ENCODE results near the gene NPTX2. TPM values are rescaled to one million over a fixed set of nuclear protein-coding genes. Genes with fewer than 3 reads are reported as not detected.
"Not testable (repeated sequence)": the region's sequence is repeated elsewhere in the genome, so short reads cannot be mapped to it uniquely, and the experiment has no call there.

The NPTX2 gene
- total RNA-seq (7.3 TPM), polyA plus RNA-seq (ENCODE audit: insufficient read depth in 1 of 8, insufficient read length in 8 of 8, low replicate concordance in 1 of 8) (10 to 100 TPM in 4 of 8 donors, 1 to 10 TPM in 4; 7.3 to 18.7 (median 10.4) TPM)
- long read RNA-seq, donor 1, partial matches to known transcripts, result 0 of 2 reads
- long read RNA-seq, donor 1, other reads (novel, unspliced or antisense), result 0 of 2 reads
- long read RNA-seq, donor 2, result 0 reads
- long read RNA-seq, donor 3, result 0 reads
- long read RNA-seq, donor 4, result 0 reads
- long read RNA-seq, donor 5, transcript NPTX2-201 (5 exons, 2,700 nt), result major isoform, 8 of 8 reads
- long read RNA-seq, donor 5, partial matches to known transcripts, result 0 of 8 reads
- long read RNA-seq, donor 5, other reads (novel, unspliced or antisense), result 0 of 8 reads
- long read RNA-seq, donor 6, partial matches to known transcripts, result 11 of 13 reads
- long read RNA-seq, donor 6, other reads (novel, unspliced or antisense), result 0 of 13 reads
- long read RNA-seq, donor 7, transcript NPTX2-201 (5 exons, 2,700 nt), result major isoform, 5 of 5 reads
- long read RNA-seq, donor 7, partial matches to known transcripts, result 0 of 5 reads
- long read RNA-seq, donor 7, other reads (novel, unspliced or antisense), result 0 of 5 reads
- long read RNA-seq, donor 8, partial matches to known transcripts, result 5 of 5 reads
- long read RNA-seq, donor 8, other reads (novel, unspliced or antisense), result 0 of 5 reads
- long read RNA-seq, donor 9, partial matches to known transcripts, result 0 of 1 reads
- long read RNA-seq, donor 9, other reads (novel, unspliced or antisense), result 0 of 1 reads
- long read RNA-seq, donor 10, result 0 reads
- long read RNA-seq, donor 11, result 0 reads

GRCh38 chr7:98617051-98617959 is at the start of gene NPTX2:
TSS of gene NPTX2 (plus strand) at chr7:98617285. CDS start at chr7:98617462, 177 bp downstream.
- Histone ChIP-seq H3K4me1 (ENCODE audit: control insufficient read depth, insufficient read depth, low read length) (peaks cover 14% of the 10 kb centered on the region), H3K27ac (ENCODE audit: low read length) (no peak within 1 kb of the TSS), H3K4me3 (ENCODE audit: low read length) (peak within 1 kb of the TSS; percentile 34), H3K36me3 (ENCODE audit: control insufficient read depth, insufficient read depth, low read length) (no peaks in the 10 kb centered on the region), H3K27me3 (ENCODE audit: control insufficient read depth, insufficient read depth, low read length) (peaks cover 43% of the 10 kb centered on the region), H3K9me3 (replicated peaks; ENCODE audit: control insufficient read depth, low read depth, low read length) (no peaks in the 10 kb centered on the region)
- DNase-seq, result peak; percentile 83
- under 1% methylated on average over 124 of the region's 130 CpGs for WGBS (ENCODE audit: insufficient coverage)

GRCh38 chr7:98567991-98568390 is 49.1 kb upstream of the NPTX2 start:
- Histone ChIP-seq H3K27ac (ENCODE audit: low read length) (no peak overlapping the region), H3K9me3 (replicated peaks; ENCODE audit: control insufficient read depth, low read depth, low read length) (no peaks in the 10 kb centered on the region), H3K4me3 (ENCODE audit: low read length) (no peak overlapping the region), H3K36me3 (ENCODE audit: control insufficient read depth, insufficient read depth, low read length) (no peaks in the 10 kb centered on the region), H3K27me3 (ENCODE audit: control insufficient read depth, insufficient read depth, low read length) (no peaks in the 10 kb centered on the region), H3K4me1 (ENCODE audit: control insufficient read depth, insufficient read depth, low read length) (no peaks in the 10 kb centered on the region)
- 61% methylated on average over 5 of the region's 7 CpGs for WGBS (ENCODE audit: insufficient coverage)
- DNase-seq, result no peak

GRCh38 chr7:98568891-98569290 is 48.2 kb upstream of the NPTX2 start:
- WGBS (ENCODE audit: insufficient coverage), result 43% methylated on average over 5 of the region's 8 CpGs

GRCh38 chr7:98569691-98570337 is 47.3 kb upstream of the NPTX2 start:
- no peak for DNase-seq

More at GRCh38 chr7:98568891-98569290, 48.2 kb upstream of the NPTX2 start:
- no peaks in the 10 kb centered on the region for H3K27me3 ChIP-seq (ENCODE audit: control insufficient read depth, insufficient read depth, low read length)
- no peaks in the 10 kb centered on the region for H3K9me3 ChIP-seq (replicated peaks; ENCODE audit: control insufficient read depth, low read depth, low read length)
- no peaks in the 10 kb centered on the region for H3K4me1 ChIP-seq (ENCODE audit: control insufficient read depth, insufficient read depth, low read length)
- H3K27ac ChIP-seq (ENCODE audit: low read length), result no peak overlapping the region
- no peak overlapping the region for H3K4me3 ChIP-seq (ENCODE audit: low read length)
- DNase-seq, result no peak
- no peaks in the 10 kb centered on the region for H3K36me3 ChIP-seq (ENCODE audit: control insufficient read depth, insufficient read depth, low read length)

GRCh38 chr7:98571006-98571405 is 46.1 kb upstream of the NPTX2 start:
- H3K27ac ChIP-seq (ENCODE audit: low read length), result no peak overlapping the region
- DNase-seq, result no peak
- no peak overlapping the region for H3K4me3 ChIP-seq (ENCODE audit: low read length)
- H3K27me3 ChIP-seq (ENCODE audit: control insufficient read depth, insufficient read depth, low read length), result no peaks in the 10 kb centered on the region
- H3K36me3 ChIP-seq (ENCODE audit: control insufficient read depth, insufficient read depth, low read length), result no peaks in the 10 kb centered on the region
- 40% methylated on average over 1 of the region's 5 CpGs for WGBS (ENCODE audit: insufficient coverage)
- H3K4me1 ChIP-seq (ENCODE audit: control insufficient read depth, insufficient read depth, low read length), result no peaks in the 10 kb centered on the region
- peaks cover 6% of the 10 kb centered on the region for H3K9me3 ChIP-seq (replicated peaks; ENCODE audit: control insufficient read depth, low read depth, low read length)

More at GRCh38 chr7:98569691-98570337, 47.3 kb upstream of the NPTX2 start:
- H3K4me1 ChIP-seq (ENCODE audit: control insufficient read depth, insufficient read depth, low read length), result no peaks in the 10 kb centered on the region
- H3K27me3 ChIP-seq (ENCODE audit: control insufficient read depth, insufficient read depth, low read length), result no peaks in the 10 kb centered on the region
- no peaks in the 10 kb centered on the region for H3K36me3 ChIP-seq (ENCODE audit: control insufficient read depth, insufficient read depth, low read length)
- WGBS (ENCODE audit: insufficient coverage), result 36% methylated on average over 17 of the region's 22 CpGs
- no peak overlapping the region for H3K27ac ChIP-seq (ENCODE audit: low read length)
- no peaks in the 10 kb centered on the region for H3K9me3 ChIP-seq (replicated peaks; ENCODE audit: control insufficient read depth, low read depth, low read length)
- no peak overlapping the region for H3K4me3 ChIP-seq (ENCODE audit: low read length)

GRCh38 chr7:98571986-98572385 is 45.1 kb upstream of the NPTX2 start:
- Histone ChIP-seq H3K36me3 (ENCODE audit: control insufficient read depth, insufficient read depth, low read length) (no peaks in the 10 kb centered on the region), H3K27me3 (ENCODE audit: control insufficient read depth, insufficient read depth, low read length) (no peaks in the 10 kb centered on the region), H3K9me3 (replicated peaks; ENCODE audit: control insufficient read depth, low read depth, low read length) (peaks cover 13% of the 10 kb centered on the region), H3K4me1 (ENCODE audit: control insufficient read depth, insufficient read depth, low read length) (no peaks in the 10 kb centered on the region), H3K27ac (ENCODE audit: low read length) (no peak overlapping the region), H3K4me3 (ENCODE audit: low read length) (no peak overlapping the region)
- no peak for DNase-seq
- 55% methylated on average over 3 of the region's 6 CpGs for WGBS (ENCODE audit: insufficient coverage)

GRCh38 chr7:98572716-98573115 is 44.4 kb upstream of the NPTX2 start:
- H3K9me3 ChIP-seq (replicated peaks; ENCODE audit: control insufficient read depth, low read depth, low read length), result peaks cover 13% of the 10 kb centered on the region
- not testable (repeated sequence) for H3K27ac ChIP-seq (ENCODE audit: low read length); H3K27me3 ChIP-seq (ENCODE audit: control insufficient read depth, insufficient read depth, low read length); H3K36me3 ChIP-seq (ENCODE audit: control insufficient read depth, insufficient read depth, low read length); DNase-seq; H3K4me3 ChIP-seq (ENCODE audit: low read length); H3K4me1 ChIP-seq (ENCODE audit: control insufficient read depth, insufficient read depth, low read length)
- WGBS (ENCODE audit: insufficient coverage), result no CpG with 5 or more reads among the region's 9 CpGs

GRCh38 chr7:98573816-98574215 is 43.3 kb upstream of the NPTX2 start:
- H3K9me3 ChIP-seq (replicated peaks; ENCODE audit: control insufficient read depth, low read depth, low read length), result peaks cover 13% of the 10 kb centered on the region
- no peaks in the 10 kb centered on the region for H3K4me1 ChIP-seq (ENCODE audit: control insufficient read depth, insufficient read depth, low read length)
- WGBS (ENCODE audit: insufficient coverage), result 88% methylated on average over 3 of the region's 6 CpGs
- H3K27ac ChIP-seq (ENCODE audit: low read length), result no peak overlapping the region
- DNase-seq, result no peak
- H3K27me3 ChIP-seq (ENCODE audit: control insufficient read depth, insufficient read depth, low read length), result no peaks in the 10 kb centered on the region
- H3K4me3 ChIP-seq (ENCODE audit: low read length), result no peak overlapping the region
- H3K36me3 ChIP-seq (ENCODE audit: control insufficient read depth, insufficient read depth, low read length), result no peaks in the 10 kb centered on the region

- Histone ChIP-seq H3K9me3 (replicated peaks; ENCODE audit: control insufficient read depth, low read depth, low read length) (peaks cover 13% of the 10 kb centered on the region), H3K4me1 (ENCODE audit: control insufficient read depth, insufficient read depth, low read length) (no peaks in the 10 kb centered on the region), H3K36me3 (ENCODE audit: control insufficient read depth, insufficient read depth, low read length) (no peaks in the 10 kb centered on the region), H3K27ac (ENCODE audit: low read length) (no peak overlapping the region), H3K27me3 (ENCODE audit: control insufficient read depth, insufficient read depth, low read length) (no peaks in the 10 kb centered on the region), H3K4me3 (ENCODE audit: low read length) (no peak overlapping the region)
- WGBS (ENCODE audit: insufficient coverage), result 38% methylated on average over 1 of the region's 2 CpGs
- DNase-seq, result no peak
Observed at GRCh38 chr7:98575878-98576277, 41.2 kb upstream of the NPTX2 start.
